CD8-positive, alpha-beta memory T cell (primary cell): ENCODE results near the gene GUCY1B1. TPM values are rescaled to one million over a fixed set of nuclear protein-coding genes. Genes with fewer than 3 reads are reported as not detected.
A peak's percentile ranks its signal among the peaks of the same experiment; 100 is the strongest.

Source experiments
- CTCF ChIA-PET: fragments of 350-600 bp; sonication (Branson Sonifier 250); formaldehyde crosslinking; loops from one replicate; lab custom pipeline; 2021; ENCODE audit warnings: antibody characterized with exemption; lab: Charles Lee
- POLR2A ChIA-PET: fragments of 350-600 bp; sonication (Branson Sonifier 250); formaldehyde crosslinking; loops from one replicate; lab custom pipeline; 2021; ENCODE audit warnings: antibody characterized with exemption; lab: Charles Lee
- DNase-seq, 5 donors: peaks; one replicate each; pipeline versions ENCODE4 v3.0.0 to v3.0.0-alpha.2; 2020 to 2022; ENCODE audit warnings: mixed read lengths in 1 of 5
- H3K27ac ChIP-seq: one replicate; pipeline ENCODE4 v1.7.0; 2013; ENCODE audit warnings: low read depth, mild to moderate bottlenecking, low read length, moderate library complexity
- H3K27me3 ChIP-seq: 2 replicates; pipeline ENCODE4 v1.7.0; 2013; ENCODE audit warnings: low read length, mild to moderate bottlenecking; ENCODE audit not compliant: insufficient read depth, poor library complexity, severe bottlenecking
- H3K36me3 ChIP-seq: 2 replicates; pipeline ENCODE4 v1.7.0; 2013; ENCODE audit warnings: mild to moderate bottlenecking, low read length, moderate library complexity; ENCODE audit not compliant: insufficient read depth
- H3K4me1 ChIP-seq: 2 replicates; pipeline ENCODE4 v1.7.0; 2013; ENCODE audit warnings: mild to moderate bottlenecking, low read length, moderate library complexity; ENCODE audit not compliant: insufficient read depth
- H3K4me3 ChIP-seq: 2 replicates; pipeline ENCODE4 v1.7.0; 2013; ENCODE audit warnings: mild to moderate bottlenecking, low read length
- H3K9me3 ChIP-seq: 2 replicates; pipeline ENCODE4 v1.7.0; 2013; ENCODE audit warnings: mild to moderate bottlenecking, low read length
- H3K27ac Mint-ChIP-seq, 8 donors: one replicate each; pipeline ENCODE4 v1.8.0; 2020 to 2021; ENCODE audit warnings: mixed read lengths in 8 of 8, mild to moderate bottlenecking in 6 of 8, inconsistent platforms in 3 of 8, moderate library complexity in 3 of 8
- H3K27me3 Mint-ChIP-seq, 2 donors: one replicate each; pipeline ENCODE4 v1.8.0; 2020 to 2021; ENCODE audit warnings: mixed read lengths in 2 of 2, mild to moderate bottlenecking in 1 of 2, moderate library complexity in 1 of 2
- H3K36me3 Mint-ChIP-seq, 3 donors: one replicate each; pipeline ENCODE4 v1.8.0; 2020 to 2021; ENCODE audit warnings: mixed read lengths in 3 of 3, inconsistent platforms in 1 of 3, mild to moderate bottlenecking in 1 of 3
- H3K4me1 Mint-ChIP-seq, 3 donors: one replicate each; pipeline ENCODE4 v1.8.0; 2020 to 2021; ENCODE audit warnings: mixed read lengths in 3 of 3, inconsistent platforms in 1 of 3, mild to moderate bottlenecking in 1 of 3
- H3K4me3 Mint-ChIP-seq, 7 donors: one replicate each; pipeline ENCODE4 v1.8.0; 2020 to 2021; ENCODE audit warnings: mixed read lengths in 7 of 7, mild to moderate bottlenecking in 6 of 7, moderate library complexity in 4 of 7, inconsistent platforms in 2 of 7
- H3K9me3 Mint-ChIP-seq, 5 donors: one replicate each; pipeline ENCODE4 v1.8.0; 2020 to 2022; ENCODE audit warnings: mixed read lengths in 5 of 5, mild to moderate bottlenecking in 3 of 5, moderate library complexity in 2 of 5, inconsistent platforms in 1 of 5
- polyA plus RNA-seq: library from polyadenylated mRNA; unstranded; fragments of 300-500 nt; fragmentation: Illumina TruSeq; gene quantifications from one replicate; pipeline ENCODE4 v1.2.3, GENCODE V29; 2021
- total RNA-seq, 2 experiments: library from RNA; stranded (reverse); gene quantifications; one replicate each; pipeline ENCODE4 v1.2.3, GENCODE V29; 2021

GUCY1B1 gene
- total RNA-seq (under 1 TPM in 1 of 2 experiments, not detected in 1; 0.18 TPM), polyA plus RNA-seq (0.12 TPM)

GRCh38 chr4:155758481-155759371 lies at the start of gene GUCY1B1:
Gene GUCY1B1, plus strand, starts transcription at chr4:155759021. Its CDS starts 120 bp downstream, at chr4:155759141.
- no peak within 1 kb of the TSS for H3K4me3 ChIP-seq
- Mint-ChIP-seq H3K27me3 (peaks cover 14 to 37% of the 10 kb centered on the region in 2 donors), H3K4me3 (peak within 1 kb of the TSS in 3 of 7 donors; percentile 1 to 65 (median 15)), H3K36me3 (peaks cover 0 to 5% (median 0%) of the 10 kb centered on the region in 3 donors), H3K9me3 (peaks cover 0 to 8% (median 5%) of the 10 kb centered on the region in 5 donors), H3K4me1 (peaks cover 2 to 8% (median 5%) of the 10 kb centered on the region in 3 donors), H3K27ac (no peak within 1 kb of the TSS)
- no peaks in the 10 kb centered on the region for H3K4me1 ChIP-seq
- peak in 3 of 5 donors; percentile 41 to 51 (median 48) for DNase-seq
- no peak within 1 kb of the TSS for H3K27ac ChIP-seq
- H3K9me3 ChIP-seq, result no peaks in the 10 kb centered on the region
- POLR2A ChIA-PET, result no interaction called here
- no peaks in the 10 kb centered on the region for H3K36me3 ChIP-seq
- peaks cover 5% of the 10 kb centered on the region for H3K27me3 ChIP-seq
- CTCF ChIA-PET, result no interaction called here

GRCh38 chr4:155709918-155710317 lies 48.9 kb upstream of the GUCY1B1 start:
- H3K27me3 ChIP-seq, result no peaks in the 10 kb centered on the region
- ChIA-PET POLR2A (no interaction called here), CTCF (no interaction called here)
- no peaks in the 10 kb centered on the region for H3K36me3 Mint-ChIP-seq
- H3K27me3 Mint-ChIP-seq, result no peaks in the 10 kb centered on the region
- DNase-seq, result no peak
- no peak overlapping the region for H3K4me3 ChIP-seq
- no peak overlapping the region for H3K27ac Mint-ChIP-seq
- no peaks in the 10 kb centered on the region for H3K4me1 ChIP-seq
- H3K9me3 ChIP-seq, result no peaks in the 10 kb centered on the region
- no peak overlapping the region for H3K4me3 Mint-ChIP-seq
- H3K9me3 Mint-ChIP-seq, result no peaks in the 10 kb centered on the region
- no peaks in the 10 kb centered on the region for H3K4me1 Mint-ChIP-seq
- H3K27ac ChIP-seq, result no peak overlapping the region
- H3K36me3 ChIP-seq, result no peaks in the 10 kb centered on the region

DNA sequence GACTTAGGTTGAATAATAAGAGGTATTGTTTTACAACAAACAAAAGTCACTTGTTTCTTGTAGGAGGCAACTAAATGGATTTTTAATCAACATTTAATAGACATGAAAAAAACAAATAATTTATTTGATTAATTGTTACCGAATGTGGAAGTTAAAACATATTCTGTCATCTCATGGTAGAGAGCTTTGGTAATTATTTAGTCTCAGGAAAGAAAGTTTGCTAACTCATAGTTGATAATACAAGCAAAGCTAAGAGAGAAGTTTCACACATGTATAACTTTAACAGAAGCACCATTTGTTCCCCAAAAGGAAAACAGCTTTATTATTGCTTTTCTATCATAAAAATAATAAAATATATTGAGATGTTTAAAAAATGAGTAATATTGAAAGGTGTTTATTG lies 47.3 kb upstream of the GUCY1B1 start:
- H3K4me1 ChIP-seq, result no peaks in the 10 kb centered on the region
- H3K27ac Mint-ChIP-seq, result no peak overlapping the region
- H3K4me3 Mint-ChIP-seq, result no peak overlapping the region
- H3K27ac ChIP-seq, result no peak overlapping the region
- POLR2A ChIA-PET, result no interaction called here
- H3K9me3 Mint-ChIP-seq, result no peaks in the 10 kb centered on the region
- H3K9me3 ChIP-seq, result no peaks in the 10 kb centered on the region
- no peaks in the 10 kb centered on the region for H3K36me3 Mint-ChIP-seq
- H3K36me3 ChIP-seq, result no peaks in the 10 kb centered on the region
- no peaks in the 10 kb centered on the region for H3K4me1 Mint-ChIP-seq
- no peak for DNase-seq
- H3K4me3 ChIP-seq, result no peak overlapping the region
- CTCF ChIA-PET, result no interaction called here
- H3K27me3 Mint-ChIP-seq, result no peaks in the 10 kb centered on the region
- H3K27me3 ChIP-seq, result no peaks in the 10 kb centered on the region

DNA sequence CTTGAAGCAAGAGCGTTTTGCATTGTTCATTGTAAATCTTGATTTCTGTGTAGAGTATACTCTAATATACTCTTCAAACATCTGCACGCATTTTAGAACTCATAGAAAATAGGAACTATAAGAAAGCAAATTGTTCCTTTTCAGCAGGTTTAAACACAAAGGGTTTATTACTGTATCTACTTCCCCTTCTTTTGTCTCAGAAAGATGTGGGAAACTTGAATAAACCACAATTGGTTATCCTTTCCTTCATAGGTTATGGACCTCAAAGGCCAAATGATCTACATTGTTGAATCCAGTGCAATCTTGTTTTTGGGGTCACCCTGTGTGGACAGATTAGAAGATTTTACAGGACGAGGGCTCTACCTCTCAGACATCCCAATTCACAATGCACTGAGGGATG lies 46.0 kb upstream of the GUCY1B1 start:
- H3K4me1 Mint-ChIP-seq, result no peaks in the 10 kb centered on the region
- H3K9me3 Mint-ChIP-seq, result no peaks in the 10 kb centered on the region
- no peaks in the 10 kb centered on the region for H3K36me3 ChIP-seq
- H3K4me1 ChIP-seq, result no peaks in the 10 kb centered on the region
- H3K4me3 ChIP-seq, result no peak overlapping the region
- no peaks in the 10 kb centered on the region for H3K36me3 Mint-ChIP-seq
- CTCF ChIA-PET, result no interaction called here
- H3K27me3 Mint-ChIP-seq, result no peaks in the 10 kb centered on the region
- POLR2A ChIA-PET, result no interaction called here
- no peaks in the 10 kb centered on the region for H3K27me3 ChIP-seq
- H3K9me3 ChIP-seq, result no peaks in the 10 kb centered on the region
- no peak overlapping the region for H3K27ac ChIP-seq
- H3K27ac Mint-ChIP-seq, result no peak overlapping the region
- no peak overlapping the region for H3K4me3 Mint-ChIP-seq
- no peak for DNase-seq

DNA sequence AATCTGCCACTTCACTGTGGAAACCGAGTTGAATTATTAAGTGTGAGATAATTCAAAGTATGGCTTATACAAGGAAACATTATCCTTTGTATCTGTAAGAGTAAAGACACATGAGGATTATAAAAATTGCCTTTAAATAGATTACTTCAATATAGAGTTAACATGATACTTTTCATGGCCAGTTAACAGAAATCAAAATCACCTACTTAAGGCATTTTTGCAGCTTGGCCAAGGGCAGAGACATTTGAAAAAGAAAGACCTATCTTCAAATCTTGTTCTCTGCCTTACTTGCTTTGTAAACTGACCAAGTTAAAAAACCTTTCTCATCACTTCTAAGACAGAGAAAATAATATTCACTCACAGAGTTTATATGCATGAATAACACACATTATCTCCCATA lies 44.9 kb upstream of the GUCY1B1 start:
- no peaks in the 10 kb centered on the region for H3K27me3 Mint-ChIP-seq
- H3K4me1 Mint-ChIP-seq, result no peaks in the 10 kb centered on the region
- H3K4me3 ChIP-seq, result no peak overlapping the region
- no peak overlapping the region for H3K4me3 Mint-ChIP-seq
- no peak overlapping the region for H3K27ac ChIP-seq
- no peak overlapping the region for H3K27ac Mint-ChIP-seq
- H3K27me3 ChIP-seq, result no peaks in the 10 kb centered on the region
- ChIA-PET POLR2A (no interaction called here), CTCF (no interaction called here)
- H3K9me3 ChIP-seq, result no peaks in the 10 kb centered on the region
- no peaks in the 10 kb centered on the region for H3K4me1 ChIP-seq
- DNase-seq, result no peak
- no peaks in the 10 kb centered on the region for H3K36me3 ChIP-seq
- no peaks in the 10 kb centered on the region for H3K9me3 Mint-ChIP-seq
- no peaks in the 10 kb centered on the region for H3K36me3 Mint-ChIP-seq

DNA sequence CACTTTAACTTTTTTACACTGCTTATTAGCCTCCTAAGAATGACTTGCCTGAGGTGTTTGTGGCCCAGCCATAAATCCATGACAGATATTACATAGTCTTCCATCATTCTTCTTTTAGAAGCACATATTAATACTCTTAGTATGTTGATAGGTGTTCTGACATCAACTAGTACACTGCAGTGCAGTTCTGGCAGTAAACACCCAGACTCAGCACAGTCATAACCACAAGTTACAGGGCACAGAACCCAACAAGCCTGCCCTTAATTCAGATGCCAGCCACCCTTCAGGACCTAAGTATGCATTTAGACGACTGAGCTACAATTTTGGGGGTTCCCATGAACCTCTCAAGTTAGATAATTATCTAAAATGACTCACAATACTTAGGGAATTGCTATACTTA lies 36.5 kb upstream of the GUCY1B1 start:
- no peak overlapping the region for H3K4me3 Mint-ChIP-seq
- POLR2A ChIA-PET, result no interaction called here
- peaks cover 0 to 2% (median 0%) of the 10 kb centered on the region in 5 donors for H3K9me3 Mint-ChIP-seq

GRCh38 chr4:155722816-155723499 lies 35.9 kb upstream of the GUCY1B1 start:
- Histone ChIP-seq H3K27me3 (no peaks in the 10 kb centered on the region), H3K4me3 (no peak overlapping the region), H3K4me1 (no peaks in the 10 kb centered on the region), H3K27ac (no peak overlapping the region), H3K36me3 (no peaks in the 10 kb centered on the region), H3K9me3 (no peaks in the 10 kb centered on the region)
- Mint-ChIP-seq H3K27ac (no peak overlapping the region), H3K9me3 (peaks cover 0 to 2% (median 0%) of the 10 kb centered on the region in 5 donors), H3K4me1 (no peaks in the 10 kb centered on the region), H3K4me3 (no peak overlapping the region), H3K36me3 (no peaks in the 10 kb centered on the region), H3K27me3 (no peaks in the 10 kb centered on the region)
- CTCF ChIA-PET, result no interaction called here
- POLR2A ChIA-PET, result no interaction called here
- no peak for DNase-seq

More for the DNA sequence above, 36.5 kb upstream of the GUCY1B1 start:
- Histone ChIP-seq H3K4me1 (no peaks in the 10 kb centered on the region), H3K36me3 (no peaks in the 10 kb centered on the region), H3K4me3 (no peak overlapping the region), H3K27me3 (no peaks in the 10 kb centered on the region), H3K27ac (no peak overlapping the region), H3K9me3 (no peaks in the 10 kb centered on the region)
- Mint-ChIP-seq H3K36me3 (no peaks in the 10 kb centered on the region), H3K4me1 (no peaks in the 10 kb centered on the region), H3K27me3 (no peaks in the 10 kb centered on the region), H3K27ac (no peak overlapping the region)
- no peak for DNase-seq
- CTCF ChIA-PET, result no interaction called here

DNA sequence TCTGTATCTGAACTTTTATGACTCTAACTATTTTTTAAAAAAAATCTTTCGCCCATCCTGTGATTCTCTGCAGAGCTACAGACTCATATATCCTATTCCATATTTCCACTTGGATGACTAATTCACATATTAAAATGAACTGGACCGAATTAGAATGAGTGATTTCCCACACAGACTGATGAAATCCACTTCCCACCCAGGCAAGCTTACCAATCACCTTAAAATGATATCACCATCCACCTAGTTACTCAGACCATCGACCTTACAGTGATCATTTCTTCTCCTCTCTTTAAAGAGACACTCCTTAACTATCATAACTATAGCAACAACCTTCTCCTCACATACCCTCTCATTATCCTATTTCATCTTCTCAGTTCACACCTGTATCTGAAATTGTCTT lies 34.1 kb upstream of the GUCY1B1 start:
- Histone ChIP-seq H3K4me1 (no peaks in the 10 kb centered on the region), H3K27ac (no peak overlapping the region), H3K9me3 (no peaks in the 10 kb centered on the region), H3K4me3 (no peak overlapping the region), H3K36me3 (no peaks in the 10 kb centered on the region), H3K27me3 (no peaks in the 10 kb centered on the region)
- Mint-ChIP-seq H3K36me3 (no peaks in the 10 kb centered on the region), H3K9me3 (peaks cover 0 to 2% (median 0%) of the 10 kb centered on the region in 5 donors), H3K27me3 (no peaks in the 10 kb centered on the region), H3K4me1 (no peaks in the 10 kb centered on the region), H3K4me3 (no peak overlapping the region), H3K27ac (no peak overlapping the region)
- POLR2A ChIA-PET, result no interaction called here
- CTCF ChIA-PET, result no interaction called here
- DNase-seq, result no peak
